Karpas-422 (cell line): ENCODE measurements around the gene CDK6. TPM values are rescaled to one million over a fixed set of nuclear protein-coding genes. Genes with fewer than 3 reads are reported as not detected.
"Not testable (repeated sequence)": the region's sequence is repeated elsewhere in the genome, so short reads cannot be mapped to it uniquely, and the experiment has no call there.

ENCODE experiments used
- DNase-seq: peaks from one replicate; pipeline ENCODE4 v3.0.0-alpha.2; 2015
- H2AFZ ChIP-seq: fragments of 200-600 bp; sonication (generic); 2 replicates; pipeline ENCODE4 v1.6.1; 2014; ENCODE audit warnings: antibody characterized with exemption, low read length, mixed read lengths
- H3K27ac ChIP-seq: fragments of 200-600 bp; sonication (generic); 2 replicates; pipeline ENCODE4 v1.5.1; 2014; ENCODE audit warnings: mild to moderate bottlenecking, low read length, moderate library complexity
- H3K27me3 ChIP-seq: fragments of 200-600 bp; sonication (generic); 2 replicates; pipeline ENCODE4 v1.6.1; 2014; ENCODE audit warnings: low read length, mixed read lengths
- H3K36me3 ChIP-seq: fragments of 200-600 bp; sonication (generic); 2 replicates; pipeline ENCODE4 v1.6.1; 2014; ENCODE audit warnings: low read length, mixed read lengths; ENCODE audit not compliant: insufficient read depth
- H3K4me1 ChIP-seq: fragments of 200-600 bp; sonication (generic); 2 replicates; pipeline ENCODE4 v1.6.1; 2014; ENCODE audit warnings: mild to moderate bottlenecking, low read length, mixed read lengths
- H3K4me2 ChIP-seq: fragments of 200-600 bp; sonication (generic); 2 replicates; pipeline ENCODE4 v1.6.1; 2014; ENCODE audit warnings: low read length, low read depth, mild to moderate bottlenecking; ENCODE audit not compliant: poor library complexity, severe bottlenecking
- H3K4me3 ChIP-seq: fragments of 200-600 bp; sonication (generic); 2 replicates; pipeline ENCODE4 v1.5.1; 2014; ENCODE audit warnings: mild to moderate bottlenecking, antibody characterized with exemption, low read length, mixed read lengths
- H3K79me2 ChIP-seq: fragments of 200-600 bp; sonication (generic); 2 replicates; pipeline ENCODE4 v1.6.1; 2014; ENCODE audit warnings: mild to moderate bottlenecking, low read length, mixed read lengths
- H3K9ac ChIP-seq: fragments of 200-600 bp; sonication (generic); 2 replicates; pipeline ENCODE4 v1.6.0; 2014; ENCODE audit warnings: low read length
- H3K9me2 ChIP-seq: fragments of 200-600 bp; sonication (generic), shearing (Covaris generic); replicated peaks from 2 replicates; pipeline ENCODE4 v1.6.0; 2014; ENCODE audit warnings: mild to moderate bottlenecking, low read length, moderate library complexity; ENCODE audit not compliant: insufficient read depth
- H3K9me3 ChIP-seq: fragments of 300-700, 200-600 bp; sonication (generic); 2 replicates; pipeline ENCODE4 v1.6.1; 2014; ENCODE audit warnings: low read length, mixed read lengths
- H4K20me1 ChIP-seq: fragments of 200-600 bp; sonication (generic); 2 replicates; pipeline ENCODE4 v1.6.1; 2014; ENCODE audit warnings: mild to moderate bottlenecking, antibody characterized with exemption, low read length, low read depth; ENCODE audit not compliant: insufficient read depth
- total RNA-seq: library from RNA; depleted of rRNA; stranded (reverse); fragments of >200 nt; shearing (Covaris generic); gene quantifications from 2 replicates; pipeline ENCODE4 v1.2.3, GENCODE V29; 2014; ENCODE audit warnings: low replicate concordance

The CDK6 gene
- total RNA-seq, 1 experiment from 2014 or later: 65.1 TPM

- H3K9ac ChIP-seq, H3K27ac ChIP-seq, H4K20me1 ChIP-seq, H3K27me3 ChIP-seq, H3K36me3 ChIP-seq, H3K9me3 ChIP-seq, H3K79me2 ChIP-seq, H3K9me2 ChIP-seq, H3K4me1 ChIP-seq, H3K4me3 ChIP-seq, H3K4me2 ChIP-seq, H2AFZ ChIP-seq, DNase-seq: not testable (repeated sequence)
Measured at GRCh38 chr7:92604517-92604916, 231.9 kb downstream of the CDK6 start.

- Histone ChIP-seq H3K36me3 (no peaks in the 10 kb centered on the region), H3K27ac (no peak overlapping the region), H4K20me1 (no peaks in the 10 kb centered on the region), H3K9me2 (no peaks in the 10 kb centered on the region), H3K4me2 (no peak overlapping the region), H3K9me3 (no peaks in the 10 kb centered on the region), H3K9ac (no peak overlapping the region), H2AFZ (no peak overlapping the region), H3K4me3 (no peak overlapping the region), H3K27me3 (no peaks in the 10 kb centered on the region), H3K4me1 (no peaks in the 10 kb centered on the region), H3K79me2 (no peaks in the 10 kb centered on the region)
- DNase-seq: no peak
Measured at GRCh38 chr7:92603089-92603445, 233.3 kb downstream of the CDK6 start.

- Histone ChIP-seq H3K4me1 (no peaks in the 10 kb centered on the region), H2AFZ (no peak overlapping the region), H3K27ac (no peak overlapping the region), H3K9me2 (no peaks in the 10 kb centered on the region), H3K4me2 (no peak overlapping the region), H3K9me3 (no peaks in the 10 kb centered on the region), H4K20me1 (no peaks in the 10 kb centered on the region), H3K27me3 (no peaks in the 10 kb centered on the region), H3K9ac (no peak overlapping the region), H3K36me3 (no peaks in the 10 kb centered on the region), H3K4me3 (no peak overlapping the region), H3K79me2 (no peaks in the 10 kb centered on the region)
- DNase-seq: no peak
Measured at GRCh38 chr7:92602352-92603088, 233.9 kb downstream of the CDK6 start.

- no peaks in the 10 kb centered on the region for H3K36me3 ChIP-seq
Measured at GRCh38 chr7:92598310-92598981, 237.9 kb downstream of the CDK6 start.

GRCh38 chr7:92595281-92595680 is 241.1 kb downstream of the CDK6 start:
- Histone ChIP-seq H3K27me3 (no peaks in the 10 kb centered on the region), H3K9me3 (no peaks in the 10 kb centered on the region), H3K4me2 (no peak overlapping the region), H3K9ac (no peak overlapping the region), H2AFZ (no peak overlapping the region), H3K36me3 (no peaks in the 10 kb centered on the region), H3K79me2 (no peaks in the 10 kb centered on the region), H4K20me1 (no peaks in the 10 kb centered on the region), H3K9me2 (no peaks in the 10 kb centered on the region), H3K4me1 (peaks cover 5% of the 10 kb centered on the region; the same call in 1 of the 2 replicates), H3K27ac (no peak overlapping the region), H3K4me3 (no peak overlapping the region)
- DNase-seq: no peak

More at GRCh38 chr7:92598310-92598981, 237.9 kb downstream of the CDK6 start:
- no peaks in the 10 kb centered on the region for H3K27me3 ChIP-seq
- H3K9ac ChIP-seq: no peak overlapping the region
- H3K4me2 ChIP-seq: no peak overlapping the region
- DNase-seq: no peak
- H4K20me1 ChIP-seq: no peaks in the 10 kb centered on the region
- H3K9me3 ChIP-seq: no peaks in the 10 kb centered on the region
- no peaks in the 10 kb centered on the region for H3K4me1 ChIP-seq
- H3K9me2 ChIP-seq: no peaks in the 10 kb centered on the region
- H3K4me3 ChIP-seq: no peak overlapping the region
- no peaks in the 10 kb centered on the region for H3K79me2 ChIP-seq
- no peak overlapping the region for H2AFZ ChIP-seq
- H3K27ac ChIP-seq: no peak overlapping the region

- Histone ChIP-seq H3K4me2 (no peak overlapping the region), H3K9ac (no peak overlapping the region), H3K9me2 (no peaks in the 10 kb centered on the region), H2AFZ (no peak overlapping the region), H3K9me3 (no peaks in the 10 kb centered on the region), H3K27me3 (no peaks in the 10 kb centered on the region), H3K36me3 (no peaks in the 10 kb centered on the region), H3K4me1 (peaks cover 5% of the 10 kb centered on the region; the same call in 1 of the 2 replicates), H3K79me2 (peaks cover 2% of the 10 kb centered on the region), H3K27ac (no peak overlapping the region), H3K4me3 (no peak overlapping the region), H4K20me1 (no peaks in the 10 kb centered on the region)
- DNase-seq: no peak
Measured at GRCh38 chr7:92594746-92595145, 241.6 kb downstream of the CDK6 start.

GRCh38 chr7:92590711-92591310 is 245.6 kb downstream of the CDK6 start:
- Histone ChIP-seq H2AFZ (no peak overlapping the region), H3K27me3 (no peaks in the 10 kb centered on the region), H3K9me3 (no peaks in the 10 kb centered on the region), H3K9me2 (no peaks in the 10 kb centered on the region), H4K20me1 (peaks cover 18% of the 10 kb centered on the region), H3K4me1 (peaks cover 38% of the 10 kb centered on the region), H3K4me3 (peak overlapping the region; percentile 12; the same call in 1 of the 2 replicates), H3K79me2 (peaks cover 41% of the 10 kb centered on the region), H3K36me3 (peaks cover 23% of the 10 kb centered on the region; the same call in 1 of the 2 replicates), H3K9ac (peak overlapping the region; percentile 86; the same call in 1 of the 2 replicates), H3K27ac (no peak overlapping the region), H3K4me2 (peak overlapping the region; percentile 86)
- no peak for DNase-seq

GRCh38 chr7:92589056-92589455 is 247.3 kb downstream of the CDK6 start:
- H3K79me2 ChIP-seq: peaks cover 59% of the 10 kb centered on the region
- H4K20me1 ChIP-seq: peaks cover 24% of the 10 kb centered on the region
- no peak overlapping the region for H2AFZ ChIP-seq
- H3K4me2 ChIP-seq: peak overlapping the region; percentile 86
- peak overlapping the region; percentile 73 for H3K27ac ChIP-seq
- H3K27me3 ChIP-seq: no peaks in the 10 kb centered on the region
- H3K9me2 ChIP-seq: no peaks in the 10 kb centered on the region
- H3K9me3 ChIP-seq: no peaks in the 10 kb centered on the region
- no peak for DNase-seq
- peak overlapping the region; percentile 85 for H3K4me3 ChIP-seq
- H3K9ac ChIP-seq: peak overlapping the region; percentile 86
- peaks cover 38% of the 10 kb centered on the region for H3K4me1 ChIP-seq
- peaks cover 35% of the 10 kb centered on the region; the same call in 1 of the 2 replicates for H3K36me3 ChIP-seq
